IgD-negative memory B cell (primary cell): ENCODE measurements around the gene ZBTB7C. TPM values are rescaled to one million over a fixed set of nuclear protein-coding genes. Genes with fewer than 3 reads are reported as not detected.

Experiments
- H3K27ac Mint-ChIP-seq, 3 donors: one replicate each; pipeline ENCODE4 v1.8.0; 2020 to 2022; ENCODE audit warnings: mild to moderate bottlenecking in 3 of 3, mixed read lengths in 3 of 3, moderate library complexity in 1 of 3
- H3K27me3 Mint-ChIP-seq: one replicate; pipeline ENCODE4 v1.8.0; 2021; ENCODE audit warnings: mixed read lengths
- H3K36me3 Mint-ChIP-seq: one replicate; pipeline ENCODE4 v1.8.0; 2020; ENCODE audit warnings: mild to moderate bottlenecking, mixed read lengths
- H3K4me1 Mint-ChIP-seq, 3 donors: one replicate each; pipeline ENCODE4 v1.8.0; 2020 to 2022; ENCODE audit warnings: mixed read lengths in 3 of 3, mild to moderate bottlenecking in 1 of 3
- H3K4me3 Mint-ChIP-seq, 4 donors: one replicate each; pipeline ENCODE4 v1.8.0; 2020 to 2022; ENCODE audit warnings: mild to moderate bottlenecking in 4 of 4, mixed read lengths in 4 of 4, moderate library complexity in 3 of 4
- H3K9me3 Mint-ChIP-seq, 3 donors: one replicate each; pipeline ENCODE4 v1.8.0; 2020 to 2021; ENCODE audit warnings: mixed read lengths in 3 of 3, mild to moderate bottlenecking in 1 of 3
- polyA plus RNA-seq: library from polyadenylated mRNA; unstranded; fragments of 300-500 nt; fragmentation: Illumina TruSeq; gene quantifications from one replicate; pipeline ENCODE4 v1.2.3, GENCODE V29; 2021

The ZBTB7C gene
- polyA plus RNA-seq, 1 donor from 2014 or later = not detected

DNA sequence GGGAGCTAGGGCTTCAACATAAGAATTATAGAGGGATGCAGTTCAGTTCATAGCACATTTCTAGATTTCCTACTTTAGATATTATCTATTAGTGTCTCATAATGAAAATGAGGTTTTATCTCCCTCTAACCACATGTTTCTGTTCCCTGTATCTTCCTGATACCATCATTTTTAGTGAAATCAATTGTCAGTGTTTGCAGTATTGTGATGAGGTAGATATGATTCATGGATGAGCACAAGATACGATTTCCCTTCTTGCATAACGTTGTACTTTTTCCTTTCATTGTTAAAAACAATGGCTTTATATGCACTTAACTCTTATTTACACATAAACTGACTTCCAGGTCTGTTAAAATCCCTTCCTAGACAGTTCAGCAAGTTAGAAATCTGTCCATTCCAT is 211.4 kb downstream of the ZBTB7C start:
- H3K9me3 Mint-ChIP-seq = peaks cover 0 to 3% (median 2%) of the 10 kb centered on the region in 3 donors
- H3K27ac Mint-ChIP-seq = no peak overlapping the region
- peak overlapping the region in 1 of 4 donors; percentile 20 for H3K4me3 Mint-ChIP-seq
- H3K27me3 Mint-ChIP-seq = peaks cover 14% of the 10 kb centered on the region
- H3K4me1 Mint-ChIP-seq = no peaks in the 10 kb centered on the region
- no peaks in the 10 kb centered on the region for H3K36me3 Mint-ChIP-seq

DNA sequence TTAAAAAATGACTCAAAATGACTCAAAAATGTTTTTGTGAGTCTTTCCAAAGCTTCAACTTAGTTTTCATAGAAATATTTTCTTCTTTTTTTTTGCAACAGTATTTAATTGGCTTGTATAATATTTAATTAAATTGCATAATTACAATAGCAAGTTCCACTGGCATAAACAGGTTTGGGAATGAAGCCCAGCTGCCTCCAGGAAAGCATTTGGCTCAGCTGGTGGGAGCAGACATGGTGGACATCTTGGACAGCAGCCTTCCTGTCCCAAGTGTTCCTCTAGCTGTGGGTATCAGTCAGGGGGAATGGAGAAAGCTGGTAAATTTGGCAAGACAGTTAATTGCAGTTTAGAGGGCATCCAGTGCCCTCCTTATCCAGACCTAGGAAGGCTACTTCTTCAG is 213.4 kb downstream of the ZBTB7C start:
- H3K9me3 Mint-ChIP-seq = peaks cover 0 to 3% (median 2%) of the 10 kb centered on the region in 3 donors
- peaks cover 2% of the 10 kb centered on the region for H3K36me3 Mint-ChIP-seq

DNA sequence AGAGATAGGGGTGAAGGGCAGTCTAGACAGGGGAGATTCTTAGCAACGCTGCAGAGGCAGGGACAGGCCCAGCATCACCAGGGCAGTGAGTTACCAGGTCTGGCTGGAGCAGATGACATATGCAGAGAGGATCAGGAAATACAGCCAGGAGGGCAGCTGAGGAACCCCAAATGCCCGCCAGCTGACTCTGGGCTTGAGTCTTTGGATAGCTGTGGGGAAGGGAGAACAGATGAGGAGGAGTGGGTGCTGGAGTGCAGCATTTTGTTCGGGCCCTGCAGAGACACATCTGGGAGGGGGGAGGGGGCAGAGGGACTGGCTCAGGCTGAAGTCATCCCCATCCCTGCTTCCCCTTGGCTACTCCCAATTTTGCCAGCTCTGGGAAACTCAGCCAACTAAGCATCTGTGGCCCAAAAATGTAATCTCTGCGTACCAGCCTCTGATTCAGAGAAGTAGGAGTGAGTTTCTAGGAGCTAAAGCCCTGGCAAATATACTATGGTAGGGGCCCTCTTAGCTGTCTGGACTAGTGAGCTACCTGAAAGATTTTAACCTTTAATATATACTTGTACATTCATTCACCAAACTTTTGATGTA is 214.5 kb downstream of the ZBTB7C start:
- Mint-ChIP-seq H3K36me3 (peaks cover 2% of the 10 kb centered on the region), H3K27ac (no peak overlapping the region), H3K27me3 (peaks cover 4% of the 10 kb centered on the region), H3K4me1 (no peaks in the 10 kb centered on the region), H3K9me3 (peaks cover 0 to 3% (median 1%) of the 10 kb centered on the region in 3 donors), H3K4me3 (no peak overlapping the region)

More for the DNA sequence above, 213.4 kb downstream of the ZBTB7C start:
- Mint-ChIP-seq H3K4me1 (no peaks in the 10 kb centered on the region), H3K27me3 (peaks cover 6% of the 10 kb centered on the region), H3K4me3 (no peak overlapping the region), H3K27ac (no peak overlapping the region)

DNA sequence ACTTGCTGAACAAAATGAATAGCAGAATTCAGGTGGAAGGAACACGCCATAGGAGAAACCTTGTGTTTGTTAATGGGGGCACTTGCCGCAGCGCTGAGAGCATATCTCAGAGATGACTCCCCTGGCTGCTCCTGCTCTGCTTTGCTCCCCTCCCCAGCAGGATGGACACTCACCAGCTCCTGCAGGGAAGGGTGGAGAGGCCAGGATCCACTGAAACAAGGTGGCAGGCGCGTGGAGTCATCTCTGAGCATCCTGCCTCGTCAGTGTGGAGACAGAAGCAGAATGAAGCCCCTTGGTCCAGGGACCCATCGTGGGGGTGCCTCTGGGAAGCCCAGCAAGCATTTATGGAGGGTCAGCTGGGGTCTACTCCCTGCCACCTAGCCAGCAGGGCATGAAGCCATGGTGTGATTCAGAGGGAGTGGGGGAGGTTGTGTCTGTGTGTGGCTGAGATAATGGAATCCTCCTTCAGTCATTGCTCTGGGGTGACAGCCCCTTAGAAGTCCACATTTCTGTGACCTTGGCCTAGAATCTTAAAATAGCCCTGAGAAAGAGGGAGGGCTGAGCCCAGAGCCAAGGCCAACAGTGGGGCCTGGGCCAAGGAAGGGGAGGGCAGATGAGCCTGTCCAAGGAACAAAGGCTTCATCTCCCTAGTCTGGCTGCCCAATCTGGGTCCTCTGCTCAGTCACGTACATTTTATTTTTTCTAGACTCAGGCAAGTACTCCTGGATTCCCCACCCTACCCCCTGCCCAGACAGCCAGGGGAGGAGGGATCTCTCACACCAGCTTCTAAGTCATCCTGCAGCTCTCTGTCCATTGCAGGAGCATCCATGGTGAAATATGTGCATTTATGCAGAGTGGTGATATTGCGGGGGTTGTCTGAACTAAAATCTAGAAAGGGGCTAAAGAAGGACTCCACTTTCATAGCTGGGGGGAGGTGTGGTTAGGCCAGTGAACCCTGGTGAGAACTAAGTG is 215.4 kb downstream of the ZBTB7C start:
- H3K4me3 Mint-ChIP-seq = no peak overlapping the region
- H3K4me1 Mint-ChIP-seq = no peaks in the 10 kb centered on the region
- peaks cover 0 to 3% (median 0%) of the 10 kb centered on the region in 3 donors for H3K9me3 Mint-ChIP-seq
- H3K36me3 Mint-ChIP-seq = peaks cover 2% of the 10 kb centered on the region
- H3K27ac Mint-ChIP-seq = no peak overlapping the region
- H3K27me3 Mint-ChIP-seq = peaks cover 5% of the 10 kb centered on the region

DNA sequence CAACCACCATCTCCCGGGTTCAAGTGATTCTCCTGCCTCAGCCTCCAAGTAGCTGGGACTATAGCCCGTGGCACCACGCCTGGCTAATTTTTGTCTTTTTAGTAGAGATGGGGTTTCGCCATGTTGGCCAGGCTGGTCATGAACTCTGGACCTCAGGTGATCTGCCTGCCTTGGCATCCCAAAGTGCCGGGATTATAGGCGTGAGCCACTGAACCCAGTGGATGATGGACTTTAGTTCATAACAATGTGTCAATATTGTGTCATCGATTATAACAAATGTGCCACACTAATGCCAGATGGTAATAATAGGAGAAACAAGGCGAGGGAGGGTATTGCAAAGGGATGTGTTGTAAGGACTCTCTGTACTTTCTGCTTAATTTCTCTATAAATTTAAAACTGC is 216.6 kb downstream of the ZBTB7C start:
- Mint-ChIP-seq H3K27me3 (peaks cover 5% of the 10 kb centered on the region), H3K36me3 (peaks cover 4% of the 10 kb centered on the region), H3K4me1 (no peaks in the 10 kb centered on the region), H3K27ac (no peak overlapping the region), H3K9me3 (peaks cover 0 to 3% (median 0%) of the 10 kb centered on the region in 3 donors), H3K4me3 (no peak overlapping the region)

DNA sequence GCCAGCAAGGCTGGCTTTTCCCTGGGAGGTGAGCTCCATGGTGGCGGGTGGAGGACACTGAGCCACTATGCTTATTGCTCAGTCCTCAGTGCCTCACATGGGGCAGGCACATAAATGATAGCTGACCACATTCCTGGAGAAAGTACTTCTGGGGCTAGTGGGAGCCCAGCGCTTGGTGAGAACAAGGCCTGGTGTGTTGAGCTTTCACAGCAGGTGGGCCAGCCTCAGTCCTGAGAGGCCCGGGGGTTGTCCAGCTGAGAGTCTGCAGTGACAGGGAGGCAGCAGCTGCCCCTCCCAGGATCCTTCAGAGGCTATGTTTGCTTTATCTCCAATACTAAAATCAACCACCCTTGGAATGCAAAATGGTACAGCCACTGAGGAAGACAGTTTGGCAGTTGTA is 217.7 kb downstream of the ZBTB7C start:
- Mint-ChIP-seq H3K36me3 (peaks cover 4% of the 10 kb centered on the region), H3K27ac (no peak overlapping the region), H3K4me3 (no peak overlapping the region), H3K9me3 (peaks cover 0 to 3% (median 0%) of the 10 kb centered on the region in 3 donors), H3K4me1 (no peaks in the 10 kb centered on the region), H3K27me3 (peaks cover 5% of the 10 kb centered on the region)

DNA sequence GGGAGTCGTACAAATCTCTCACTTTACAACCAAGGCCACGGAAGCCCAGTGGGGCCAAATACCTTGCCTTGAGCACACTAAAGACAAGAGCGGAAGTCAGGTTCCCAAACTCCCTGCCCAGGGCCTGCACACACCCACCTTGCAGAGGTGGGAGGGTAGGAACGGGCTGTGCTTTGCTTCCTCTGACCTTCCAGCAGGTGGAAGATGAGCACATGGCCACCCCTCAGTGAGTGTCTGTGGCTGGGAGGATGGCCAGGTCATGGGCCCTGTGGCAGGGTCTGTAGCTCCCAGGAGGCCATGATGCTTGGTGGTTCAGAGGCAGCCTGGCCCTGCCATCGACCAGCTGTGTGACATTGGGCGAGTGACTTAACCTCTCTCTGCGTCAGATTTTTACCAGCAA is 218.2 kb downstream of the ZBTB7C start:
- Mint-ChIP-seq H3K36me3 (peaks cover 4% of the 10 kb centered on the region), H3K27me3 (peaks cover 5% of the 10 kb centered on the region)

DNA sequence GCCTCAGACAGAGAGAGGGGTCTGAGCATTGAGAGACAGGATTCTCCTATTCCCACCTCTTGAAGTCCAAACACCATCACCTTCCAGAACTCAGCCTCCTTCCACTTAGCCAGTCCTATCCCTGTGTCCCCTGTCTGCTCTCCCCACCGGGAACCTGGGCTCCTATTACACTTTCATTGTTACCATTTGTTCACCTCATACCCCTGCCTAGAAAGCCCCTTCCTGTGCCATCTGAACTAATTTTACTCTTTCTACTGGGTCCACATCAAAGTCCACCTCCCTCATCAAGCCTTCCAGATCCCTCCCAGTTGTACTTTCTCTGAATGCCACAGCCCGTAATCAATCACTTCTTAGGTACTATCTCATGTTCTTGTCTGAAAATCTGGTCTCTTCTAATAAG is 220.6 kb downstream of the ZBTB7C start:
- Mint-ChIP-seq H3K36me3 (peaks cover 4% of the 10 kb centered on the region), H3K27ac (no peak overlapping the region), H3K9me3 (peaks cover 0 to 2% (median 0%) of the 10 kb centered on the region in 3 donors), H3K27me3 (peaks cover 14% of the 10 kb centered on the region), H3K4me3 (peak overlapping the region in 1 of 4 donors; percentile 23), H3K4me1 (no peaks in the 10 kb centered on the region)

More for the DNA sequence above, 218.2 kb downstream of the ZBTB7C start:
- no peak overlapping the region for H3K27ac Mint-ChIP-seq
- no peaks in the 10 kb centered on the region for H3K4me1 Mint-ChIP-seq
- no peak overlapping the region for H3K4me3 Mint-ChIP-seq
- H3K9me3 Mint-ChIP-seq = peaks cover 0 to 2% (median 0%) of the 10 kb centered on the region in 3 donors

DNA sequence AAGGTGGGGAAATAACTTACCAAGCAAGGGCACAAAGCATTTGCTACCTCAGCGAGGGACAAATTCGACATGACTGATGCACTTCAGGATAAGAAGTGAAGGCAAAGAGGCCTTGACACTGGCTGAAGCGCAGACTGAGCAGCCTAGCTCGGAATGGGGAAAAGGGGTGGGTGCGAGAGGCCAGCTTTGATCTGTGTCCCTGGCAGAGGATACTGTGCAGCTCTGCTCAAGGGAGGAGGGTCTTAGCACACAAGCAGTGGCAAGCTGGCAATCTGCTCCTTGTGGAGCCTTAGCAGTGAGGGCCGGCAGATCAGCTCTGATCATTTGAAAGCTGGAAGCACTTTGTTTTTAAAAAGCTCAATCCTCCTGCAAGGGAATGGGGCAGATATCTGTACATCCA is 222.3 kb downstream of the ZBTB7C start:
- Mint-ChIP-seq H3K36me3 (peaks cover 4% of the 10 kb centered on the region), H3K27me3 (peaks cover 14% of the 10 kb centered on the region), H3K27ac (no peak overlapping the region), H3K4me3 (peak overlapping the region in 1 of 4 donors; percentile 46), H3K9me3 (peaks cover 0 to 2% (median 0%) of the 10 kb centered on the region in 3 donors), H3K4me1 (no peaks in the 10 kb centered on the region)

DNA sequence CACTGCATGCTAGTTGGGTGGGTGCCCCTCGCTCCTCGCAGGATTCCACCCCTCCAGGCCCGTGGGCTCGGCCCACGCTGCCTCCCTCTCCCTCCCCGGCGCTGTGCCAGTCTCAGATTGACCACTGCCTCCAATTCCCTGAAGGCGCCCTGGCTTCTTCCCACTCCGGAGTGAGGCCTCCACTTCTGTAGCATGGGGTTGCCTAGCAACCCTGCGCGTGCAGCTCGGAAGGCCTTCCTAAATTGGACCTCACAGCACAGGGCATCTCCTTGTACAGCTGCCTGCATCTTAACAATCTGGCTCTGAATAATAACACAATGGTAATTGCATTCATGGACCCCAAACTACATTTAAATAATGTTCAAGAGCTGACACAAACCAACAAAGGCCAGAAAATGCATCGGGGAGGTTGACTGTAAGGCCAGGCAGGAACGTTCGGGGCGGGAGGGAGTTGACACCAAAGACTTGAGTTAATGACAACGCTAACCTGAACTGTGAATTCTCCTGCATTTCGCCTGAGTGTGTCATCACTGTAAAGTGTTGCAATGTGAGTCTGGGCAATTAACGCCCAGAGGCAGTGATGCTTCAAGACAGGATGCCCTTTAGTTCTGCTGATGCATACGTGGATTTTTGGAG is 222.9 kb downstream of the ZBTB7C start:
- no peak overlapping the region for H3K27ac Mint-ChIP-seq
- no peaks in the 10 kb centered on the region for H3K4me1 Mint-ChIP-seq
- H3K27me3 Mint-ChIP-seq = peaks cover 14% of the 10 kb centered on the region
- H3K9me3 Mint-ChIP-seq = peaks cover 0 to 2% (median 0%) of the 10 kb centered on the region in 3 donors
- H3K36me3 Mint-ChIP-seq = peaks cover 3% of the 10 kb centered on the region
- H3K4me3 Mint-ChIP-seq = no peak overlapping the region

DNA sequence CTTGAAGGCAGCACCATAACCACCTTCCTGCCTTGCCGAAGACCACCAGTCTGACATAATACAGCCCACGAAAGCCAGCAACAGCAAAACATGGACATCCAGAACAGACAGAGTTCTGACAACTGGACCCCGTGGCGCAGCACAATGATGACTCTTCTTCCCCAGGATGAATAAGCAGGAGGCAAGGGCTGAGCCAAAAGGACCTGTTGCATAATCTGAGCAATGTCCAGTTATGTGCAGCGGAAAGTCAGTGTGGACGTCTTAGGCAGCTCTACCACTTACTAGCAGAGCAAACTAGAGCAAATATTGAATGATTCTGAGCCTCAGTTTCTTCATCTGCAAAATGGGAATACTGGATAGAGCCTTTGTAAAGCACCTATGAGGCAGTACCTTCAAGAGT is 225.1 kb downstream of the ZBTB7C start:
- H3K4me1 Mint-ChIP-seq = no peaks in the 10 kb centered on the region
- peaks cover 0 to 2% (median 0%) of the 10 kb centered on the region in 3 donors for H3K9me3 Mint-ChIP-seq
- no peak overlapping the region for H3K4me3 Mint-ChIP-seq
- peaks cover 14% of the 10 kb centered on the region for H3K27me3 Mint-ChIP-seq
- no peak overlapping the region for H3K27ac Mint-ChIP-seq
- peaks cover 2% of the 10 kb centered on the region for H3K36me3 Mint-ChIP-seq

DNA sequence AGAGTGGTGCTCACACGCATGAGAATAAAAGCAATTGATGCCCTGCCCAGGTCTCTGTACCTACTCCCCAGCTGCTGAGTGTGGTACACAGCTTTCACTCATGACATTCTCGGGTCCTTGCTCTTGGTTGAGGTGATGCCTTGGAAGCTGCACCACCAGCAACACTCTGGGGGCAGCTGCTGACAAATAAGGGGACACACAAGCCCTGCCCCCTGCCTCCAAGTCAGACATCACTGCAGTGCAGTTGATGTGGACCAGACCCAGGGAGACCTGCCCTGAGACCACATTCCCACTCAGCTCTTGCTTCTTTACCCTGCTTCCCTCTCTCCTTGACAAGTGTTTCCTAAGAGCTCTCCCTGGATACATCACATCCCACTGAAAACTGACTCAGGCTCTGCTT is 225.6 kb downstream of the ZBTB7C start:
- no peaks in the 10 kb centered on the region for H3K4me1 Mint-ChIP-seq
- peaks cover 9% of the 10 kb centered on the region for H3K27me3 Mint-ChIP-seq
- H3K9me3 Mint-ChIP-seq = peaks cover 0 to 2% (median 0%) of the 10 kb centered on the region in 3 donors
- H3K4me3 Mint-ChIP-seq = no peak overlapping the region
- H3K27ac Mint-ChIP-seq = no peak overlapping the region
- no peaks in the 10 kb centered on the region for H3K36me3 Mint-ChIP-seq

DNA sequence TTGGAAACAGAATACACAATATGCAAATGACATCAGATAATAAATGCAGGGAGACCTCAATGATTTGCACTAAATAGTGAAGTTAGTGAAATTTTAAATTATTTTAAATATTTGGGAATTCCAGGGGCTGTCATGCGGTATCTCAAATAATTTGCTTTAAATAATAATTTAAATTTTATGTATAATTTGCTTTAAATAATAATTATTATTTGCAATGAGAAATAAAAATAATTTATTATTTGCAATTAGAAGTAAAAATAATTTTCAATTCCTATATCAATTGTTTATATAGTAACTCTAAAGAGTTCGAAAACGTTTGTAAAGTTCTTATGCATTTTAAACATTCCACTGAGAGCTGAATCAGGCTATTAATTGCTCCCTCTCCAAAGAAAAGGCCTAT is 226.4 kb downstream of the ZBTB7C start:
- no peaks in the 10 kb centered on the region for H3K36me3 Mint-ChIP-seq
- H3K4me1 Mint-ChIP-seq = no peaks in the 10 kb centered on the region
- H3K27me3 Mint-ChIP-seq = peaks cover 8% of the 10 kb centered on the region
- H3K4me3 Mint-ChIP-seq = no peak overlapping the region
- H3K27ac Mint-ChIP-seq = no peak overlapping the region
- peaks cover 0 to 2% (median 0%) of the 10 kb centered on the region in 3 donors for H3K9me3 Mint-ChIP-seq

DNA sequence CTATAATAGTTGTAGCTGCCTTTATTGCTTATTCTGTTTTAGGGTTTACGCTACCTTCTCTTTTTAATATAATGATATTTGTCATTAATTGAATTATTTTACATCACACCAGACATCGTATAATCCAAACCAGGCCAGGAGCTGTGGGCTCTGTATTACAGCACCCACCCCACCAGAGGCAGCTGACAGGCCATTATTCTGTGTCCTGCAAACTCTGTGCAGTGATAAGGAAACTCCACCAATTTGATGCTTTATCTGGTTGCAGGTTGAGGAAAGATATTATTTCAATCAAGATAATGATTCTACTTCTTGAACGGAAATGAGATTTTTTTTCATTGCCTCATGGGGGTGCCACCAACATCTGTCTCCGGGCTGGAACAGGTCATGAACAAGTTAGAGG is 227.3 kb downstream of the ZBTB7C start:
- no peaks in the 10 kb centered on the region for H3K4me1 Mint-ChIP-seq
- no peak overlapping the region for H3K27ac Mint-ChIP-seq
- H3K4me3 Mint-ChIP-seq = no peak overlapping the region
- no peaks in the 10 kb centered on the region for H3K36me3 Mint-ChIP-seq
- peaks cover 0 to 2% (median 0%) of the 10 kb centered on the region in 3 donors for H3K9me3 Mint-ChIP-seq
- H3K27me3 Mint-ChIP-seq = peaks cover 8% of the 10 kb centered on the region
